ENCODE results near the gene CARD14.
A peak's percentile ranks its signal among the peaks of the same experiment; 100 is the strongest.
"Not testable (repeated sequence)": the region's sequence is repeated elsewhere in the genome, so short reads cannot be mapped to it uniquely, and the experiment has no call there.

The CARD14 gene

DNA sequence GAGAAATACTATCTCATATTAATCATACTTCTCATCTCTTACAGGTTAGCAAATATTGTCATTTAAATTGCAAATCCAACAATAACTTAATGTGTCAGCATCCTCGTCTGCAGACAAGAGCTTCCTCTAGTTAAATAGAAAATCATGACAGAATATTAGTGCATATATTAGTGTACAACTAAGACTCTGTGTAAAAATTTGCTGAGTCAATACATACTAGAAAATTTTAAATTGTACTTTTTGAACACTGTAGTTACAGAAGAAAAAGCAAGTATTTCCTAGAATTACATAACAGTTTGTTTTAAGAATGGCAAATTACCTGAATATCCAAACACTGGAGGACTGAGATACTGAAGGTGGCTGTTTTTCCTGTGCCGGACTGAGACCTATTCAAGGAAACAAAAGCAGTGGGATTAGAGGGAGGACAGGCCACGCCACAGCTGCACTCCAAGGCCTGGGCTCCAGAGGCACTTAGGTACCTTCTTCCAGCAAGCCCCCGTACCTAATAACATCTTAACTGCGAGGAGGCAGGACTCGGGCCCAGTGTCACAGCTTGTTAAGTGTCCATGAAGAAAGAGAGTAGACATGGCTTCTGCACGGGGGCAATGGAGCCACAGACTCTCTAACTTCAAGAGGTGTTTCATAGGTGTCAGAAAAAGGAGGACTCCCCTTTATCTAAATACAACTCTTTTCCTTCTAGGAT, 28.2 kb upstream of the CARD14 start:
- Mint-ChIP-seq H3K27me3 (no peaks in the 10 kb centered on the region), H3K9me3 (ENCODE audit: low read depth) (no peaks in the 10 kb centered on the region), H3K4me1 (ENCODE audit: low read depth) (peaks cover 27% of the 10 kb centered on the region), H3K36me3 (peaks cover 10% of the 10 kb centered on the region), H3K27ac (no peak overlapping the region), H3K4me3 (no peak overlapping the region)

DNA sequence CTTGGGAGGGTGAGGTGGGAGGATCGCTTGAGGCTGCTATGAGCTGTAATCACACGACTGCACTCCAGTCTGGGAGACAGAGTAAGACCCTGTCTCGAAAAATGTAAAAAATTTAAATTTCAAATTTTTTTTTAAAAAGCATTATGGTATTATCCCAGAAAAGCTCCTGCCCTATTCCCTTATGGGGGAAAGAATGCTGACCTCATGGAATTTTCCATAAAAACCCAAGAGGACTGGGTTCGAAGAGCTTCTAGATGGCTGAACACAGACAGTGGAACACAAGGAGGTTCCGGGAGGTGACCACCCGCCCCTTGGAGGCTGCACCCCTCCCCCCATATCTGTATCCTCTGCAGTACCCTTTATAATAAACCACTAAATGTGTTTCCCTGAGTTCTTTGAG, 26.9 kb upstream of the CARD14 start:
- Mint-ChIP-seq H3K27ac (no peak overlapping the region), H3K4me1 (ENCODE audit: low read depth) (peaks cover 28% of the 10 kb centered on the region), H3K9me3 (ENCODE audit: low read depth) (no peaks in the 10 kb centered on the region), H3K27me3 (no peaks in the 10 kb centered on the region), H3K36me3 (peaks cover 10% of the 10 kb centered on the region), H3K4me3 (no peak overlapping the region)

DNA sequence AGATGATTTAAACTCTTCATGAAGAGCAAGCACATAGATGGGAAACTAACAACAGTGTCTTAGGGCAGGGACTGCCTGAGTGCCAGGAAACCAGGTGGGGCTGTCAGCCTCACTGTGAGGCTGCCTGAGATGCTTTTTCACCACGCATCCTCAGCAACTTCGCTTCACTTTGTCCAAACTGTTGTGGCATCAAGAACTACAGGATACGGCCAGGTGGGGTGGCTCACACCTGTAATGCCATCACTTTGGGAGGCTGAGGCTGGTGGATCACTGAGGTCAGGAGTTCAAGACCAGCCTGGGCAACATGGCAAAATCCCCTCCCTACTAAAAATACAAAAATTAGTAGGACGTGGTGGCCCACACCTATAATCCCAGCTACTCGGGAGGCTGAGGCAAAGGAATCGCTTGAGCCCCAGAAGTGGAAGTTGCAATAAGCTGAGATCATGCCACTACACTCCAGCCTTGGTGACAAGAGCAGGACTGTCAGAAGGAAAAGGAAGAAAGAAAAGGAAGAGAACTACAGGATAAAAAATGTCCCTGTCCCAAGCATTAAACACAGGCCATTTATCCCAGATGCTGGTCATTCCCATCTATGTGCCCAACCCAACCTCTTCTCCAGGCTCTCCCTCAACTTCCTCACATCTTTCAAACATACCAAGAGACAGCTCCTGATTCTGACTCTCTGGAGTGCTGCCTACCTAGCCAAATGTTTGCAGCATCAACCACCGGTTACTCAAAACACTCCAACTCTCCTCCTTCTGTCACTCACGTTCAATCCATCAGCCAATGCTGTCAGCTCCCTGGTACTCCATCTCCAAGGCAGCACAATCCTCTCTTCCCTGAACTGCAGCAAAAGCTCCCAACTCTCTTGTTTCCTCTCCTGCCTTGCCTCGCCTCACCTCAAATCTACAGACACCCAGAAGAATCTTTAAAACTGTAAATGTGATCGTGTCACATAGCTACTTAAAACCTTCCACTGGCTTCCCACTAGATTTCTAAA, 24.5 kb upstream of the CARD14 start:
- Mint-ChIP-seq H3K4me1 (ENCODE audit: low read depth) (peaks cover 34% of the 10 kb centered on the region), H3K4me3 (peak overlapping the region; percentile 99), H3K9me3 (ENCODE audit: low read depth) (no peaks in the 10 kb centered on the region), H3K27me3 (no peaks in the 10 kb centered on the region), H3K36me3 (peaks cover 8% of the 10 kb centered on the region), H3K27ac (peak overlapping the region; percentile 81)

DNA sequence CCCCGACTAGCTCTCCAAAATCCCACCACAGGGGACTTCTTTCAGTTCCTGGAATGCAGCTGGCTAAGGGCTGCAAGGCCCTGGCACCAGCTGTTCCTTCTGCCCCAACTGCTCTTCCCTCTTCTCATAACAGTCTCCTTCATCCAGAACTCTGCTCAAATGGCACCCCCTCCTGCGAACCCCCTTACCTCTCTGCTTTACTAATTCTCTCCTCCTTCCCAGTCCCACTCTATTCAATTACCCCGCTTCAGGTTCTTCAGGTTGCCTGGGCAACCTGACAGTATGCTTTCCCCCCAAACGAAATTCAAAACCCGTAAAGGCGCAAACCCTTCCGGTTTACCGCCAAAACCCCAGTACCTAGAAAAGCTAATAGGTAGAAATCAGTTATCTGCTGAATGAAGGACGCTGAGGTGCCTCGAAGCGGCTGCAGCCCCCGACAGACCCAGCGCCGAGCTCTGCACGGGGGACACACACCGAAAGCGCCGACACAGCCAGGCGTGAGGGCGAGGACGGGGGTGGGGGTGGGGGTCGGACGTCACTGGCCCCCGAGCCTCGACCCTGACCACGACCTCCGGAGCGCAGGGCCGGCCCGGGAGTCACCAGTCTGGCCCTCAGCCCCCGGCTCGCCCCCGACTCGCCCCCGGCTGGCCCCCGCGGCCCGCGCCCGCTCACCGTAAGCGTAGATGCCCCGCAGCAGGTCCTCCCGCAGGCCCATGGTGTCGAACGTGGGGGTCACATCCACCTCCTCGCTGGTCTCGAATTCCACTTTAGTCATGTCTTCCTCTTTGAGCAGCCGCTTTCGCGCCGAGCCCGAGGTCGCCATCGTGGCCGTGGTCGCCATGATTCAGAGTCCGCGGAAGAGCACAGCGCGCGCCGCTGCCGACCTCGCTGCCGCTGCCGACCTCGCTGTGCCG, 23.5 kb upstream of the CARD14 start:
- Mint-ChIP-seq H3K27ac (peak overlapping the region; percentile 96), H3K9me3 (ENCODE audit: low read depth) (no peaks in the 10 kb centered on the region), H3K4me1 (ENCODE audit: low read depth) (peaks cover 34% of the 10 kb centered on the region), H3K27me3 (no peaks in the 10 kb centered on the region), H3K4me3 (peak overlapping the region; percentile 99), H3K36me3 (peaks cover 8% of the 10 kb centered on the region)

DNA sequence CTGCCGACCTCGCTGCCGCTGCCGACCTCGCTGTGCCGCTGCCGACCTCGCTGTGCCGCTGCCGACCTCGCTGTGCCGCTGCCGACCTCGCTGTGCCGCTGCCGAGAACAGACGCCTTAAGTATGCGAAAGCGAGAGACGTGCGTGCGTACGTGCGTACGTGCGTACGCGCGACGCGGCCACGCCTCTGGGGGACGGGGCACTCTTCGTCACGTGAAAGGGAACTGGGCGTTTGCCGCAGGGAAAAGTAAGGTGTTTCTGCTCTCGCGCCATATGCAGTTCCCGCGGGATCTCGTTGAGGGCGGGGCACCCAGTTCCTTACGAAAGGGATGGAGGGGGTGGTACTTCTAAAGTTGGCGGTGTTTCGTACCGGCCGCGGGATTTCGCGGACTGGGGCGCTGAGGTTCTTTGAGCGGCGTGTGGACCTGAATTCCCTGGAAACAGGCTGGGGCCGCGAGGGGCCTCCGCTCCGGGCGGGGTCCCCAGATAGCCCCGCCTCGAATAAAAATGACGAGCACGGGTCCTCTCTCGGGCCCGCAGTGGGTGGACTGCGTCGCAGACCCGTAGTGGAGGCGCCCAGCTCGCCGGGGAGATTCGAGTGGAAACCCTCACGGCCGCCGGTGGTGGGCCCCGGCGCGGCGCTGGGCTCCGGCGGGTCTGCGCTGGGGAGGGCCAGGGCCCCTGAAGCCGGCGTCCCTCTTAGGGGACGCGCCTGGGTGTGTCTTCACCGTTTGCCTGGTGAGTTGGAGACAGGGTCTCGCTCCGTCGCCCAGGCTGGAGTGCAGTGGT, 22.6 kb upstream of the CARD14 start, which contains the start of gene EIF4A3:
Gene EIF4A3, minus strand, starts transcription at position 94 of the 788 bp plus-strand sequence. CDS start 167 bp downstream, outside the sequence.
- Mint-ChIP-seq H3K4me1 (ENCODE audit: low read depth) (peaks cover 38% of the 10 kb centered on the region), H3K27ac (peak within 1 kb of the TSS; percentile 96), H3K9me3 (ENCODE audit: low read depth) (no peaks in the 10 kb centered on the region), H3K27me3 (no peaks in the 10 kb centered on the region), H3K4me3 (peak within 1 kb of the TSS; percentile 99), H3K36me3 (peaks cover 8% of the 10 kb centered on the region)

DNA sequence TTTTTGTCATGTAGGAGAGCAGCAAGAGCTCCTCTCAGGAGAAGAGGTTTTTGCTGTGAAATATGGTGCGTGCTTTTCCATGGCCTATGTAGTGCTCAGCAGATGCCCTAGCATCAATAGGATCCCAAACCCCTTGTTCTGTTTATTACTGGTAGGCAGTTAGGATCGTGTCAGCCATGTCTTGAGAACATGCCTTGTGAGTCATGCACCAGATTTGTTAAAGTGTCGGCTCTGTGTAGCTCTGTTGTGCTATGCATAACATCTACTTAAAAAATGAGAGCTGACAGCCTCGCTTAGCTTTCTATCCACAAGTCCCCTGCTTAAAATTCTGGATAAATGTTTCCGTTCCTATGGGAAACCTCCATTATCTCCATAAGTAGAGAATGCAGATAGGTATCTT, 18.5 kb upstream of the CARD14 start:
- H3K4me1 Mint-ChIP-seq (ENCODE audit: low read depth): peaks cover 14% of the 10 kb centered on the region
- H3K27me3 Mint-ChIP-seq: no peaks in the 10 kb centered on the region
- no peaks in the 10 kb centered on the region for H3K9me3 Mint-ChIP-seq (ENCODE audit: low read depth)
- H3K36me3 Mint-ChIP-seq: no peaks in the 10 kb centered on the region
- no peak overlapping the region for H3K27ac Mint-ChIP-seq
- H3K4me3 Mint-ChIP-seq: no peak overlapping the region

DNA sequence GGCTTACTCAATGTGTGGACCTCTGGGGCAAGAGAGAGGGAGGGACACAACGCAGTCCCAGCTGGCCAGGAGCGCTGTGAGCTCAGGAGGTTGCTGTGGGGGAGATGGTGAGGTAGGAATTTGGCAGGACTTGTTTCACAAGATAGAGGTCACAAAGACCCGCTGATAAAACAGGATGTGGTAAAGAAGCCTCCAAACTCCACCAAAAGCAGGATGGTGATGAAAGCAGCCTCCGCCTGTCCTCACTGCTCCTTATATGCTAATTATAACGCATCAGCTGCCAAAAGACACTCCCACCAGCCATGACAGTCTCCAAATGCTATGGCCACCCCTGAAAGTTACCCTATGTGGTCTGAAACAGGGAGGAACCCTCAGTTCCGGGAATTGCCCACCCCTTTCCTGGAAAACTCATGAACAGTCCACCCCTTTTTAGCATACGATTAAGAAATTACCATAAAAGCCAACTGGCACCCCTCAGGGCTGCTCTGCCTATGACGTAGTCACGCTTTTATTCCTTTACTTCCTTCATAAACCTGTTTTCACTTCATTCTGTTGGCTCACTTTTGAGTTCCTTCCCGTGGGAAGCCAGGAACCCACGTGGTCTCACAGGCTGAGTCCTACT, 17.6 kb upstream of the CARD14 start:
- no peaks in the 10 kb centered on the region for H3K27me3 Mint-ChIP-seq

DNA sequence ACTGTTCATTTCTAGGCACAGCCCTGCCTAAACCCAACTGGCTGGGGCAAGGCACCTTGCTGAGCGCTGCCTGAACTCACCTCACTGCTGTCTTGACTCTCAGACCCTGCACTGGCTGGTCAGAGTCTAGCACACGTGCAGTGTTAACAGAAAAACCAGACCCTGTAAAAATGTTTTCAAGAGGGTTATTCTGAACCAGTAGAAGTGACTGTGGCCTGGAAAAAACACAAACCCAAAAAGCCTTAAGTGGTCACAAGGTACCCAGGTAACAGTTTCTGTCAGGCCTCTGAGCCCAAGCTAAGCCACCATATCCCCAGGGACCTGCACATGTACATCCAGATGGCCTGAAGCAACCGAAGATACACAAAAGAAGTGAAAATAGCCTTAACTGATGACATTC, 16.8 kb upstream of the CARD14 start:
- no peak overlapping the region for H3K4me3 Mint-ChIP-seq
- no peaks in the 10 kb centered on the region for H3K27me3 Mint-ChIP-seq
- H3K27ac Mint-ChIP-seq: no peak overlapping the region
- H3K4me1 Mint-ChIP-seq (ENCODE audit: low read depth): peaks cover 12% of the 10 kb centered on the region
- H3K9me3 Mint-ChIP-seq (ENCODE audit: low read depth): no peaks in the 10 kb centered on the region
- H3K36me3 Mint-ChIP-seq: peaks cover 2% of the 10 kb centered on the region

More for the DNA sequence above, 17.6 kb upstream of the CARD14 start:
- Mint-ChIP-seq H3K4me3 (no peak overlapping the region), H3K9me3 (ENCODE audit: low read depth) (no peaks in the 10 kb centered on the region), H3K36me3 (peaks cover 2% of the 10 kb centered on the region), H3K27ac (no peak overlapping the region), H3K4me1 (ENCODE audit: low read depth) (peaks cover 14% of the 10 kb centered on the region)

DNA sequence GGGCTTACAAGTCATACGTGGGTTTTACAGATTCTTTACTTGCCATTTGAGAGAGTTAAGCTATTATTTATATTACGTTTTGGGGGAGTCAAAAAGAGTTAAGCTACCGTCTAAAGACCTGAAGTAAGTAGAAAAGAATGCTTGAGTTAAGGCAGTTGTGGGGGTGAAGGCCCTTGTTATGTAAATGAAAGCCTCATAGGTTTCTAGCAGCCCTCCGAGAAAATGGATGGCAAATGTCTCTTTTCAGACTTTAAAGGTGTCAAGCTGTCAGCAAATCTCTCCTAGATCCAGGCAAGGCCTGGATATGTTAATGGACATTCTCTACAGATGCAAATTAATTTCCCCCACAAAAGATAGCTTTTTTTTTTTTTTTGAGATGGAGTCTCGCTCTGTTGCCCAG, 15.7 kb upstream of the CARD14 start:
- Mint-ChIP-seq H3K27ac (no peak overlapping the region), H3K36me3 (peaks cover 2% of the 10 kb centered on the region), H3K4me1 (ENCODE audit: low read depth) (peaks cover 7% of the 10 kb centered on the region), H3K9me3 (ENCODE audit: low read depth) (no peaks in the 10 kb centered on the region), H3K27me3 (no peaks in the 10 kb centered on the region), H3K4me3 (no peak overlapping the region)

DNA sequence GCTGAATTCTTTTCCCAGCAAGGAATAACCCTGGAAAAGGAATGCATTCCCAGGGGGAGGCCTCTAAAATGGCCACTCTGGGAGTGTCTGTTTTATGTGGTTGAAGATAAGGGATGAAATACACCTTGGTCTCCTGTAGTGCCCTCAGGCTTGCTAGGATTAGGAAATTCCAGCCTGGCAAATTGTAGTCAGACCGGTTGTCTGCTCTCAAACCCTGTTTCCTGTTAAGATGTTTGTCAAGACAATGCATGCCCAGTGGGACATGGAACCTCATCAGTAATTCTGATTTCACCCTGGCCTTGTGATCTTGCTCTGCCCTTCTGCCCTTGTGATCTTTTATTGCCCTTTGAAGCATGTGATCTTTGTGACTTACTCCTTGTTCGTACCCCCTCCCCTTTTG, 14.2 kb upstream of the CARD14 start:
- not testable (repeated sequence) for H3K4me1 Mint-ChIP-seq (ENCODE audit: low read depth); H3K9me3 Mint-ChIP-seq (ENCODE audit: low read depth); H3K27ac Mint-ChIP-seq; H3K36me3 Mint-ChIP-seq; H3K27me3 Mint-ChIP-seq; H3K4me3 Mint-ChIP-seq

DNA sequence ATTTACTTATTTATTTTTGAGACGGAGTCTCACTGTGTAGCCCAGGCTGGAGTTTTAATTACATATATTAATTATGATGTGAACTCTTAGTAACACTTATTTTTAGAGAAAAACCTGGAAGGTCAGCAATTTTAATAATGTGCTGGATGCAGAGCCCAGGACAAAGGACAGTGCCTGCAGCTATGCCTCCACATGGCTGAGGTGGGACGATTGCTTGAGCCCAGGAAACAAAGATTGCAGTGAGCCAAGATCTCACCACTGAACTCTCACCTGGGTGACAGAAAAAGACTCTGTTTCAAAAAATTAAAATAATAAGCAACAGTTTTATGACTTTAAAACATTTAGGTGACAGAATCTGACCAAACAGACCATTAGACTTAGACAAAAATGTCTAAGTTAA, 11.0 kb upstream of the CARD14 start:
- H3K4me3 Mint-ChIP-seq: no peak overlapping the region
- H3K27ac Mint-ChIP-seq: no peak overlapping the region
- H3K4me1 Mint-ChIP-seq (ENCODE audit: low read depth): no peaks in the 10 kb centered on the region
- peaks cover 2% of the 10 kb centered on the region for H3K36me3 Mint-ChIP-seq
- H3K9me3 Mint-ChIP-seq (ENCODE audit: low read depth): no peaks in the 10 kb centered on the region
- no peaks in the 10 kb centered on the region for H3K27me3 Mint-ChIP-seq

DNA sequence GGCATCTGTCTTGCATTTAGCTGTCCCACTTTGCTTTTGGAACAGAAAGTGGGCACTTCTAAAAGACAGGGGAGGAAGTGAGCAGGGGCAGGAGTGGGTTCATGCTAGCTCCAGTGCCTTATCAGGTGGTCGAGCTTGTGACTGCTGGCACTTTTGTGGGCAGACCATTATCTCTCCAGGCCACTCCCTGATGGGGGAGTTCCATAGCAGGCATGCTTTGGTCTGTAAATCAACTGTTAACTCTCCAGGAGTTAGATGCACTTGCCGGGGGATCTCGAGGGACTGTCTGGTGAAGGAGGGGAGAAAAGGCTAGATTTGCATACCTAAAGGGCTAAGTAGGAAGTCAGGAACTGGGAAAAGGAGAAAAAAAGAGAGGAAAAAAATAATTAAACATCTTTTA, 9.3 kb upstream of the CARD14 start:
- H3K4me3 Mint-ChIP-seq: no peak overlapping the region
- no peaks in the 10 kb centered on the region for H3K27me3 Mint-ChIP-seq
- peaks cover 2% of the 10 kb centered on the region for H3K36me3 Mint-ChIP-seq
- no peaks in the 10 kb centered on the region for H3K4me1 Mint-ChIP-seq (ENCODE audit: low read depth)
- no peaks in the 10 kb centered on the region for H3K9me3 Mint-ChIP-seq (ENCODE audit: low read depth)
- H3K27ac Mint-ChIP-seq: no peak overlapping the region

DNA sequence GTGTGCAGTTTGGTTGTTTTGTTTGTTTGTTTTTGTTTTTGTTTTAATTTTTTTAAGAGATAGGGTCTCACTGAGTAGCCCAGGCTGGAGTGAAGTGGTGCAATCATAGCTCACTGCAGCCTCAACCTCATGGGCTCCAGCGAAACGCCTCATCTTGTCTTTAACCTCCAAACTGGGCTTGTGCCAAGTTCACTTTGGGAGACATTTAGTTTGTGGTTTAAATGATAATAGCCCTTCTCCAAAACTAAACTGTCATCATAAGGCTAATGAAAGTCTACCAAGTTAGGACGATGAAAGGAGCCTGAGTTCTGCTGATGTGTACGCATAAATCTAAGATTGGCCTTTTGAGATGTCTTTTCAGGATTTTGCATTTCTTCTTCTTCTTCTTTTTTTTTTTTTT, 6.5 kb upstream of the CARD14 start:
- no peaks in the 10 kb centered on the region for H3K36me3 Mint-ChIP-seq
- H3K27ac Mint-ChIP-seq: no peak overlapping the region
- no peaks in the 10 kb centered on the region for H3K4me1 Mint-ChIP-seq (ENCODE audit: low read depth)
- no peaks in the 10 kb centered on the region for H3K27me3 Mint-ChIP-seq
- no peaks in the 10 kb centered on the region for H3K9me3 Mint-ChIP-seq (ENCODE audit: low read depth)
- no peak overlapping the region for H3K4me3 Mint-ChIP-seq

DNA sequence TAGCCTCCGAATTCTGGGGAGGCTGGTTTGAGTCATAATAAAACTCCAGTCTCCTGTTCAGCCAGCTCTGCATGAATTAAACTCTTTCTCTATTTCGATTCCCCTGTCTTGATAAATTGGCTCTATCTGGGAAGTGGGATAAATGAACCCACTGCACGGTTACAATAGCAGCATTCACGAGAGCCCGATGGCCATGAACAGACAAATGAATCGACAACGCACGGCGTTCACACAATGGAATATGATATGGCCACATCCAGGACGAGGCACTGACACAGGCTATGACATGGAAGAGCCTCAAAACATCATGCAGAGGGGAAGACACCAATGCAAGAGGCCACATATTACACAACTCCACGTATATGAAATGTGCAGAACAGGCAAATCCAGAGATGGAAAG, 5.6 kb upstream of the CARD14 start:
- Mint-ChIP-seq H3K27ac (no peak overlapping the region), H3K36me3 (no peaks in the 10 kb centered on the region), H3K4me1 (ENCODE audit: low read depth) (no peaks in the 10 kb centered on the region), H3K9me3 (ENCODE audit: low read depth) (no peaks in the 10 kb centered on the region), H3K27me3 (no peaks in the 10 kb centered on the region), H3K4me3 (no peak overlapping the region)
